ENCODE results near the gene CDC123. TPM values are rescaled to one million over a fixed set of nuclear protein-coding genes. Genes with fewer than 3 reads are reported as not detected.
"Not testable (repeated sequence)": the region's sequence is repeated elsewhere in the genome, so short reads cannot be mapped to it uniquely, and the experiment has no call there.

CDC123 gene
- total RNA-seq, 1 donor from 2014 or later, result 119 TPM

GRCh38 chr10:12189426-12189825, 6.6 kb upstream of the CDC123 start:
- DNase-seq (ENCODE audit: extremely low read depth, low read depth, low spot score), result no peak

GRCh38 chr10:12191715-12192114, 4.3 kb upstream of the CDC123 start:
- no peak for DNase-seq (ENCODE audit: extremely low read depth, low read depth, low spot score)

- no peak for DNase-seq (ENCODE audit: extremely low read depth, low read depth, low spot score)
These were observed 2.8 kb upstream of the CDC123 start for GRCh38 chr10:12193193-12193592.

- no peak for DNase-seq (ENCODE audit: extremely low read depth, low read depth, low spot score)
These were observed 1.2 kb upstream of the CDC123 start for GRCh38 chr10:12194752-12195271.

- no peak for DNase-seq (ENCODE audit: extremely low read depth, low read depth, low spot score)
These were observed 746 bp upstream of the CDC123 start for GRCh38 chr10:12195281-12195602.

GRCh38 chr10:12196531-12197211, 683 bp downstream of the CDC123 start:
- no peak for DNase-seq (ENCODE audit: extremely low read depth, low read depth, low spot score)

GRCh38 chr10:12198156-12198555, 2.2 kb downstream of the CDC123 start:
- DNase-seq (ENCODE audit: extremely low read depth, low read depth, low spot score), result no peak

- DNase-seq (ENCODE audit: extremely low read depth, low read depth, low spot score), result no peak
These were observed 4.9 kb downstream of the CDC123 start for GRCh38 chr10:12200850-12201249.

- no peak for DNase-seq (ENCODE audit: extremely low read depth, low read depth, low spot score)
These were observed 5.6 kb downstream of the CDC123 start for GRCh38 chr10:12201543-12201942.

- DNase-seq (ENCODE audit: extremely low read depth, low read depth, low spot score), result no peak
These were observed 6.2 kb downstream of the CDC123 start for GRCh38 chr10:12202226-12202625.

- DNase-seq (ENCODE audit: extremely low read depth, low read depth, low spot score), result no peak
These were observed 9.1 kb downstream of the CDC123 start for GRCh38 chr10:12205082-12205481.

GRCh38 chr10:12207114-12207513, 11.1 kb downstream of the CDC123 start:
- no peak for DNase-seq (ENCODE audit: extremely low read depth, low read depth, low spot score)

GRCh38 chr10:12208460-12208859, 12.5 kb downstream of the CDC123 start:
- DNase-seq (ENCODE audit: extremely low read depth, low read depth, low spot score), result no peak

- no peak for DNase-seq (ENCODE audit: extremely low read depth, low read depth, low spot score)
These were observed 16.5 kb downstream of the CDC123 start for GRCh38 chr10:12212454-12212853.

GRCh38 chr10:12213621-12214020, 17.6 kb downstream of the CDC123 start:
- DNase-seq (ENCODE audit: extremely low read depth, low read depth, low spot score), result no peak

GRCh38 chr10:12214093-12214492, 18.1 kb downstream of the CDC123 start:
- no peak for DNase-seq (ENCODE audit: extremely low read depth, low read depth, low spot score)

- DNase-seq (ENCODE audit: extremely low read depth, low read depth, low spot score), result no peak
These were observed 18.8 kb downstream of the CDC123 start for GRCh38 chr10:12214763-12215218.

- no peak for DNase-seq (ENCODE audit: extremely low read depth, low read depth, low spot score)
These were observed 23.0 kb downstream of the CDC123 start for GRCh38 chr10:12218991-12219390.

- no peak for DNase-seq (ENCODE audit: extremely low read depth, low read depth, low spot score)
These were observed 25.6 kb downstream of the CDC123 start for GRCh38 chr10:12221323-12222298.

- DNase-seq (ENCODE audit: extremely low read depth, low read depth, low spot score), result no peak
These were observed 29.5 kb downstream of the CDC123 start for GRCh38 chr10:12225444-12225843.

- not testable (repeated sequence) for DNase-seq (ENCODE audit: extremely low read depth, low read depth, low spot score)
These were observed 30.4 kb downstream of the CDC123 start for GRCh38 chr10:12226438-12226837.

- DNase-seq (ENCODE audit: extremely low read depth, low read depth, low spot score), result no peak
These were observed 32.9 kb downstream of the CDC123 start for GRCh38 chr10:12228851-12229250.
